ENCODE results near the gene C5orf63.

GRCh38 chr5:127051591-127051990, 21.7 kb downstream of the C5orf63 start:
- no peak for TF ChIP-seq CTCF (conservative IDR thresholded peaks at IDR 0.05; ENCODE audit: low read length)
- TF ChIP-seq EZH2phosphoT487 (IDR thresholded peaks at IDR 0.05; ENCODE audit: borderline replicate concordance): no peak

Measured in Loucy (cell line).